Stimulated activated CD4-positive, alpha-beta T cell treated with anti-CD3 and anti-CD28 coated beads, Interleukin-1b, Interleukin-23, amount 100 ng/mL, for 4 hours (primary cell): Measurements from ENCODE around the gene PDCD2L.
"Not testable (repeated sequence)": the region's sequence is repeated elsewhere in the genome, so short reads cannot be mapped to it uniquely, and the experiment has no call there.

Experiments
- DNase-seq, 2 donors: peaks; one replicate each; pipeline ENCODE4 v3.0.0-alpha.2; 2020; ENCODE audit warnings: low read depth in 2 of 2

PDCD2L gene

GRCh38 chr19:34468409-34468808 lies 64.2 kb downstream of the PDCD2L start:
- DNase-seq: no peak

DNA sequence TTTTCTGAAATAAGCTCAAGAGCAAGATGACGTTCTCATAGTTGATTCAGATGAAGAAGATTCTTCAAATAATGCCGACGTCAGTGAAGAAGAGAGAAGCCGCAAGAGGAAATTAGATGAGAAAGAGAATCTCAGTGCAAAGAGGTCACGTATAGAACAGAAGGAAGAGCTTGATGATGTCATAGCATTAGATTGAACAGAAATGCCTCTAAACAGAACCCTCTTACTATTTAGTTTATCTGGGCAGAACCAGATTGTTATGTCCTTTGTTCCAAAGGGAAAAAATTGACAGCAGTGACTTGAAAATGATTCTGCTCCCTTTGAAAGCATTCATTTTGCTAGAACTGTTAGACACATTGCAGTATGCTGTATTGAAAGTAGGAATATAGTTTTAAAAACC lies 64.8 kb downstream of the PDCD2L start:
- DNase-seq: not testable (repeated sequence)

- DNase-seq: no peak
These were observed 67.9 kb downstream of the PDCD2L start for GRCh38 chr19:34471906-34472700.

DNA sequence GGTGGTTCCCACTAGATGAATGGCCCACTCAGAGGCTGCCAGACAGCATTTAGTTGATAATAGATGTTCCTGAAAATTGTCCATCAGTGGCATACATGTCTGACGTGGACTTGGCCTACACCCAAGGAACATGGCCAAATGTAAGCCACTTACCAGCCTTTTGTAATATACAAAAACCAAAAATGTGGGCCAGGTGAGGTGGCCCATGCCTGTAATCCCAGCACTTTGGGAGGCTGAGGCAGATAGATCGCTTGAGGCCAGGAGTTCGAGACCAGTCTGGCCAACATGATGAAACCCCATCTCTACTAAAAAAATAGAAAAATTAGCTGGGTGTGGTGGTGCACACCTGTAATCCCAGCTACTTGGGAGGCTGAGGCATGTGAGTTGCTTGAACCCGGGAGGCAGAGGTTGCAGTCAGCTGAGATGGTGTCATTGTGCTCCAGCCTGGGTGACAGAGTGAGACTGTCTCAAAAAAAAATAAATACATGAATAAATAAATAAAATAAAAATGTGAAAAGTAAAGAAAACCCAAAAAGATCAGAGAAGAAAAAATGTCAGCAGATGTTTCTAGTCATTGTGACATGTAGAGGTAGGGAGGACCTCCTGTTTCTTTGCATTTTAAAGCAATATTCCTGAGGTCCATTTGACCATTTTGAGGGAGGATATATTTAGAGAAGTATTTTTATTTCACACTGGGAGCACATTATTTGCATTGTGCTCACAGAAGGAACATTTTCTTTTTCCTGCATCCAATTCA lies 70.2 kb downstream of the PDCD2L start:
- DNase-seq: no peak

GRCh38 chr19:34475026-34475974 lies 71.1 kb downstream of the PDCD2L start:
- DNase-seq: no peak
